HEK293T (cell line): Measurements from ENCODE around the gene RANBP3.

ENCODE experiments used
- CTCF ChIA-PET: fragments of 350-600 bp; formaldehyde crosslinking; extraction: SDS; loops from one replicate; lab custom pipeline; 2021; ENCODE audit warnings: antibody characterized with exemption, inconsistent platforms; lab: Yijun Ruan, JAX
- POLR2A ChIA-PET: fragments of 350-600 bp; formaldehyde crosslinking; extraction: SDS; loops from one replicate; lab custom pipeline; 2020; ENCODE audit warnings: antibody characterized with exemption, inconsistent platforms; lab: Yijun Ruan, JAX
- DNase-seq: peaks from one replicate; pipeline ENCODE4 v3.0.0; 2012; ENCODE audit warnings: mixed read lengths; ENCODE audit errors: extremely low spot score
- ARNT ChIP-seq: fragments of 450-650 bp; IDR thresholded peaks from 2 replicates; pipeline ENCODE4 v1.6.1; 2017; ENCODE audit warnings: mild to moderate bottlenecking
- BHLHE40 ChIP-seq: fragments of 450-650 bp; IDR thresholded peaks from 2 replicates; pipeline ENCODE4 v1.6.1; 2016; ENCODE audit warnings: mild to moderate bottlenecking, moderate library complexity, borderline replicate concordance
- CTBP1 ChIP-seq: fragments of 450-650 bp; IDR thresholded peaks from 2 replicates; pipeline ENCODE4 v1.6.1; 2016; ENCODE audit warnings: borderline replicate concordance
- ELF4 ChIP-seq: fragments of 450-650 bp; IDR thresholded peaks from 2 replicates; pipeline ENCODE4 v1.6.1; 2017; ENCODE audit warnings: antibody characterized with exemption
- FOXA1 ChIP-seq: fragments of 450-650 bp; IDR thresholded peaks from 2 replicates; pipeline ENCODE4 v1.6.1; 2016; ENCODE audit warnings: mild to moderate bottlenecking
- FOXK2 ChIP-seq: fragments of 450-650 bp; IDR thresholded peaks from 2 replicates; pipeline ENCODE4 v1.6.1; 2016; ENCODE audit warnings: mild to moderate bottlenecking
- FOXM1 ChIP-seq: fragments of 450-650 bp; IDR thresholded peaks from 2 replicates; pipeline ENCODE4 v1.6.1; 2017; ENCODE audit warnings: mild to moderate bottlenecking, borderline replicate concordance
- HDGF ChIP-seq: fragments of 450-650 bp; IDR thresholded peaks from 2 replicates; pipeline ENCODE4 v1.6.1; 2017; ENCODE audit warnings: antibody characterized with exemption, borderline replicate concordance
- L3MBTL2 ChIP-seq: fragments of 450-650 bp; conservative IDR thresholded peaks from 2 replicates; pipeline ENCODE4 v1.6.1; 2016; ENCODE audit warnings: mild to moderate bottlenecking
- LEF1 ChIP-seq: fragments of 450-650 bp; IDR thresholded peaks from 2 replicates; pipeline ENCODE4 v1.6.1; 2017; ENCODE audit warnings: mild to moderate bottlenecking, borderline replicate concordance
- NFRKB ChIP-seq: fragments of 450-650 bp; IDR thresholded peaks from 2 replicates; pipeline ENCODE4 v1.6.1; 2016; ENCODE audit warnings: mild to moderate bottlenecking, moderate library complexity
- SP1 ChIP-seq: fragments of 450-650 bp; IDR thresholded peaks from 2 replicates; pipeline ENCODE4 v1.6.1; 2017
- SUZ12 ChIP-seq: fragments of 450-650 bp; IDR thresholded peaks from 2 replicates; pipeline ENCODE4 v1.6.1; 2016; ENCODE audit warnings: mild to moderate bottlenecking
- TARDBP ChIP-seq: fragments of 450-650 bp; IDR thresholded peaks from 2 replicates; pipeline ENCODE4 v1.6.1; 2016
- ZNF384 ChIP-seq: fragments of 450-650 bp; IDR thresholded peaks from 2 replicates; pipeline ENCODE4 v1.6.1; 2016
- TF ChIP-seq, protein P1 (sequence below): fragments of 450-650 bp; IDR thresholded peaks from 2 replicates; pipeline ENCODE4 v1.6.1; 2016

The RANBP3 gene

DNA sequence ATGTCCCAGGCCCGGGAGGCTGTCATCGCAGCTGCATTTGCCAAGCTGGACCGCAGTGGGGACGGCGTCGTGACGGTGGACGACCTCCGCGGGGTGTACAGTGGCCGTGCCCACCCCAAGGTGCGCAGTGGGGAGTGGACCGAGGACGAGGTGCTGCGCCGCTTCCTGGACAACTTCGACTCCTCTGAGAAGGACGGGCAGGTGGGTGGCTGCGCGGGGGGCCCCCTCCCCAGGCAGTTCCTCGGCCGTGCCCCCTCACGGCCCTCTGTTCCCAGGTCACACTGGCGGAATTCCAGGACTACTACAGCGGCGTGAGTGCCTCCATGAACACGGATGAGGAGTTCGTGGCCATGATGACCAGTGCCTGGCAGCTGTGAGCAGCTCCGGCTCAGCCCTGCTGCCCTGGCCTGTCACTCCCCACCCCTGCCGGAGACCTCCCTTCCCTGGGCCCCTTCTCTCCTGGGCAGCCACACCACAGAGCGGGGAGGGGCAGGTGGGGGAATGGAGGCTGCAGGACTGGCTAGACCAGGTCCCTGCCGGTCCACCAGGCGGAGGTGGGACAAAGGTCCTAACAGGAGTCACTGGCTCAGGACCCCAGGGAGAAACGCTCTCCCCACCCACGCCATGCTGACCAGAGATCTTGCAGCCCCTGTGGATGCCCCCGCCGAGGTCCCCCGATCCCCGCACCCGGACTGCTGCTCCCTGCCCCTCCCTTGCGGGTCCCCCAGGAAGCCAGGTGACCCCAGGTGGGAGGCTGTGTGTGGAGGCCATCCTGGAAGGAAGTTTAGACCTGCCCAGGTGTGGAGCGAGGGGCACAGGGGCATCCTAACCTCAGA, 62.8 kb downstream of the RANBP3 start:
- POLR2A ChIA-PET, result interaction anchor here (1.7 kb wide), 1 partner anchor 12 kb away, joined by 4 read pairs; the partner anchor contains the start of gene NDUFA11
- CTCF ChIA-PET, result no interaction called here
- no peak for TF ChIP-seq FOXA1
- TF ChIP-seq ELF4, result no peak
- no peak for TF ChIP-seq ARNT
- TF ChIP-seq SUZ12, result no peak
- no peak for TF ChIP-seq BHLHE40
- no peak for TF ChIP-seq SP1
- no peak for TF ChIP-seq L3MBTL2
- TF ChIP-seq LEF1, result no peak
- no peak for TF ChIP-seq ZNF384
- no peak for TF ChIP-seq CTBP1
- DNase-seq, result no peak

DNA sequence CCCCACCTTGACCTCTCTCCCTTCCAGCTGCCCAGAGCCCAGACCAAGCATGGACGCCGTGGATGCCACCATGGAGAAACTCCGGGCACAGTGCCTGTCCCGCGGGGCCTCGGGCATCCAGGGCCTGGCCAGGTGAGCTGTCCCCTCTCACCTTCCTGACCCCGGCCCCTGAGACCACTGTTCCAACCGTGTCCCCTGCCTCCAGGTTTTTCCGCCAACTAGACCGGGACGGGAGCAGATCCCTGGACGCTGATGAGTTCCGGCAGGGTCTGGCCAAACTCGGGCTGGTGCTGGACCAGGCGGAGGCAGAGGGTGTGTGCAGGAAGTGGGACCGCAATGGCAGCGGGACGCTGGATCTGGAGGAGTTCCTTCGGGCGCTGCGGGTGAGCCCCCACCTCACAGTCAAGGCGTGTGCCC, 63.6 kb downstream of the RANBP3 start:
- no peak for DNase-seq
- ChIA-PET POLR2A (interaction anchor here (1.7 kb wide), 1 partner anchor 11 kb away, joined by 4 read pairs; the partner anchor contains the start of gene NDUFA11), CTCF (no interaction called here)
- no peak for TF ChIP-seq TARDBP
- no peak for TF ChIP-seq BHLHE40
- no peak for TF ChIP-seq FOXM1
- no peak for TF ChIP-seq SP1

DNA sequence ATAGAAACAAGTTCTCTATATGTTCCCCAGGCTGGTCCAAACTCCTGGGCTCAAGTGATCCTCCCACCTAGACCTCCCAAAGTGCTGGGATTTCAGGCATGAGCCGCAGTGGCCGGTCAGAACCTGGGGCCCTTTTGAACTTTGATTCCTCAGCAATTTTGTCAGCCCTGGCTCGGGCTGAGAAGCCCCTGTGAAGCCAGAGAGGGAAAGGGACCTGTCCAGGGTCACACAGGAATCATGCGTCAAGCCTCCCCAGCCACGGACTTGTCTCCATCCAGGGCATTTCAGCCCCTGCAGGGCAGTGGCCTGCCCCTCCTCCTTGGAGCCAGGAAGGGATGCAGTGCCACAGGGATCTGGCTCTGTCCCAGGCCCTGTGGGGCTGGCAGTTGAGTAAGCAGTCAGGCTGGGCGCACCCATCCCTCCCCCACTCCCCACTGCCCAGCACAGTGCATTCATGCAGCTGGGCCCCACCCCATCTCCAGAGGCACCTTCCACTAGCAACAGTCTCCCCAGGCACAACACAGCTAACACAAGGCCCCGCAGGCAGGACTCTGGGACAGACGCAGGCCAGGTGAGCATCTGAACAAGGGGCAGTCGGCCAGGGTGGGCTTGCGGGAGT, 64.1 kb downstream of the RANBP3 start, which contains the start of gene CAPS:
Gene CAPS, plus strand, starts transcription at position 516 of the 619 bp plus-strand sequence. CDS start 153 bp downstream, outside the sequence.
- CTCF ChIA-PET, result no interaction called here

DNA sequence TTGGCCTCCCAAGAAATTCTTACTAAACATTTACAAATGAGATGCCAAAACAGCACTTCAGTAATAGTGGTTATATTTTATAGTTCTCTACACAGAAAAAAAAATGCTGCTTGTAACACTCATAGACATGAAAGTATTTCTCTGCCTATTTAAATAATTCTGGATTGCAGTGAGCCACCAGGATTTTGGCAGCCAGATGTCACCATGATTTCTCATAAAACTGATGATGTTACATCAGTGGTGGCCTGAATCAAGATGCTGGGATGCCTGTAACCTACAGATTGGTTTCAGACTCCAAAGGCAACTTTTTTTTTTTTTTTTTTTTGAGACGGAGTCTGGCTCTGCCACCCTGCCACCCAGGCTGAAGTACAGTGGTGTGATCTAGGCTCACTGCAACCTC, 66.6 kb downstream of the RANBP3 start:
- no peak for DNase-seq
- POLR2A ChIA-PET, result no interaction called here
- CTCF ChIA-PET, result no interaction called here
- TF ChIP-seq SP1, result no peak
- no peak for TF ChIP-seq NFRKB
- TF ChIP-seq L3MBTL2, result no peak
- no peak for TF ChIP-seq FOXM1
- TF ChIP-seq FOXK2, result no peak
- TF ChIP-seq TARDBP, result no peak
- no peak for TF ChIP-seq ARNT
- TF ChIP-seq, protein P1, sequence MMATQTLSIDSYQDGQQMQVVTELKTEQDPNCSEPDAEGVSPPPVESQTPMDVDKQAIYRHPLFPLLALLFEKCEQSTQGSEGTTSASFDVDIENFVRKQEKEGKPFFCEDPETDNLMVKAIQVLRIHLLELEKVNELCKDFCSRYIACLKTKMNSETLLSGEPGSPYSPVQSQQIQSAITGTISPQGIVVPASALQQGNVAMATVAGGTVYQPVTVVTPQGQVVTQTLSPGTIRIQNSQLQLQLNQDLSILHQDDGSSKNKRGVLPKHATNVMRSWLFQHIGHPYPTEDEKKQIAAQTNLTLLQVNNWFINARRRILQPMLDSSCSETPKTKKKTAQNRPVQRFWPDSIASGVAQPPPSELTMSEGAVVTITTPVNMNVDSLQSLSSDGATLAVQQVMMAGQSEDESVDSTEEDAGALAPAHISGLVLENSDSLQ, result no peak
- no peak for TF ChIP-seq CTBP1
- no peak for TF ChIP-seq BHLHE40
- no peak for TF ChIP-seq FOXA1
- TF ChIP-seq ZNF384, result no peak
- TF ChIP-seq LEF1, result no peak
- no peak for TF ChIP-seq HDGF
- TF ChIP-seq ELF4, result no peak
- TF ChIP-seq SUZ12, result no peak

More for the DNA sequence above, 64.1 kb downstream of the RANBP3 start, which contains the start of gene CAPS:
- TF ChIP-seq FOXM1 (no peak), L3MBTL2 (no peak), NFRKB (no peak), TARDBP (no peak), BHLHE40 (no peak), FOXA1 (no peak)
- POLR2A ChIA-PET, result interaction anchor here (1.7 kb wide), 1 partner anchor 10 kb away, joined by 4 read pairs; the partner anchor contains the start of gene NDUFA11
- no peak for DNase-seq

DNA sequence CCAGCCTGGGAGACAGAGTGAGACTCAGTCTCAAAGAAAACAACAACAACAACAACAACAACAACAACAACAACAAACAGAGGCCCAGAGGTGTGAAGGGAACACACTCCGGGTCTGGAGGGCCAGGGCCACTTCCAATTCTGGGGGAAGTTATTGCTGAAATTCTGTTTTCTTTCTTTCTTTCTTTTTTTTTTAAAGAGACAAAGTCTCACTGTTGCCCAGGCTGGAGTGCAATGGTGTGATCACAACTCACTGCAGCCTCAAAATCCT, 67.4 kb downstream of the RANBP3 start:
- no peak for DNase-seq
- CTCF ChIA-PET, result no interaction called here
- POLR2A ChIA-PET, result no interaction called here
- TF ChIP-seq TARDBP (no peak), ELF4 (no peak), NFRKB (no peak), FOXM1 (no peak), SUZ12 (no peak), FOXA1 (no peak), HDGF (no peak), SP1 (no peak), LEF1 (no peak), ZNF384 (no peak), L3MBTL2 (no peak), CTBP1 (no peak), ARNT (no peak)
- TF ChIP-seq, protein P1, result no peak

DNA sequence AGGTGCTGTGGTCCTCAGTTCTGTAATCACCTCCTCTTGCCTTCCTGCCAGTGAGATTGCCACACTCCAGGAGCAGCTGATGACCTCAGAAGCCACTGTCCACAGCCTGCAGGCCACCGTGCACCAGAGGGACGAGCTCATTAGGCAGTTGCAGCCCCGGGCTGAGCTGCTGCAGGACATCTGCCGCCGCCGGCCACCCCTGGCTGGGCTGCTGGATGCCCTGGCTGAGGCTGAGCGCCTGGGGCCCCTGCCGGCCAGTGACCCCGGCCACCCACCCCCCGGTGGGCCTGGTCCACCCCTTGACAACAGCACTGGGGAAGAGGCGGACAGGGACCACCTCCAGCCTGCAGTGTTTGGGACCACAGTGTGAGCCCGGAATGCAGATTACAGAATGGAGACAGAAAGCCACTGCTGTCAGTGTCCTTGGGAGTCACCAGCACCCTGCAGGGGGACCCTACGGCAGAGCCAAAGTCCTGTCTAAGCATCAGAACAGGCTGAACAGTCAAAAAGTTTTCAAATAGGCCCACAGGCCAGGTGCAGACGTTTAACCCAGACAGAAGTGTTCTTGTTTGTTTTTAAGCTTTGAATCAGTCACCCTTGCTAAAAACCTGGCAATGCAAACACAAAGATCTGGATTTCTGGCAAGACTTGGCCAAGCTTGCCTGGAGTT, 69.0 kb downstream of the RANBP3 start:
- CTCF ChIA-PET, result no interaction called here
- POLR2A ChIA-PET, result no interaction called here
- DNase-seq, result no peak
- TF ChIP-seq CTBP1 (no peak), ARNT (no peak), ELF4 (no peak), BHLHE40 (no peak), FOXM1 (no peak), L3MBTL2 (no peak), LEF1 (no peak), ZNF384 (no peak), HDGF (no peak), FOXA1 (no peak), SP1 (no peak), NFRKB (no peak)
- TF ChIP-seq, protein P1, result no peak
